GM12873 (cell line): ENCODE data around the gene CLRN2.

ENCODE experiments used
- TF ChIP-seq, protein P1 (sequence below): IDR thresholded peaks from 2 replicates; pipeline ENCODE4 v1.5.1; 2012; ENCODE audit warnings: low read depth, mild to moderate bottlenecking, moderate library complexity, low read length, control low read depth; ENCODE audit not compliant: insufficient read depth; ENCODE audit errors: missing control alignments

The CLRN2 gene

DNA sequence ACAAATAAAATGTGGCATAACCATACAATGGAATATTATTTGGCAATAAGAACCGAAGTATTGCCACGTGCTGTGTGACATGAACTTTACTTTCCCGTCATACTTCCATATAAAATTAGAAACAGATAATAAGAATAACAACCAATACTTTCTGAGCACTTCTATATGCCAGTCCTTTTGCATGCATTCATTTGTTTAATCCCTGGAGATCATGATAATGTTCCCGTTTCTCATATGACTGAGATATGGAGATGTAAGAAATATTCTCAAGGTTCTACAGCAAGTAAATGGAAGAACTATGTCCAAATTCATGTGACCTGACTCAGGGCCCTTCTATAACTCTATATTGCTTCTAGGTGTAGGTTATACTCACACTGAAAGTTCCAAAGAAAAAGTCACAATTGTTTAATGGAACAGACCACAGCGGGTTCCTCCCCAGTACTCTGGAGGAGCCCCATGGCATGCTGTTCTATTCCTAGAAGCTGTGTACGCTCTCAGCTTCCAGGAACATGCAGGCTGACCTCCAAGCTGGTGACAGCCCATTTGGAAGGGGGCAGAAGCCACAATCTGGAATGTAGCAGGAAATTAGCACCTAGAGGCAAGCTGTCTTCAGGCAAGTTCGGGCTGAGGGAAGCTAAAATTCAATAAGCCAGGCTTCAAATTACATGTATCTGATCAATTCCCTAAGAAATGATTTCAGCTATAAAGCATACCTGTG is 34.6 kb upstream of the CLRN2 start:
- TF ChIP-seq, protein P1, sequence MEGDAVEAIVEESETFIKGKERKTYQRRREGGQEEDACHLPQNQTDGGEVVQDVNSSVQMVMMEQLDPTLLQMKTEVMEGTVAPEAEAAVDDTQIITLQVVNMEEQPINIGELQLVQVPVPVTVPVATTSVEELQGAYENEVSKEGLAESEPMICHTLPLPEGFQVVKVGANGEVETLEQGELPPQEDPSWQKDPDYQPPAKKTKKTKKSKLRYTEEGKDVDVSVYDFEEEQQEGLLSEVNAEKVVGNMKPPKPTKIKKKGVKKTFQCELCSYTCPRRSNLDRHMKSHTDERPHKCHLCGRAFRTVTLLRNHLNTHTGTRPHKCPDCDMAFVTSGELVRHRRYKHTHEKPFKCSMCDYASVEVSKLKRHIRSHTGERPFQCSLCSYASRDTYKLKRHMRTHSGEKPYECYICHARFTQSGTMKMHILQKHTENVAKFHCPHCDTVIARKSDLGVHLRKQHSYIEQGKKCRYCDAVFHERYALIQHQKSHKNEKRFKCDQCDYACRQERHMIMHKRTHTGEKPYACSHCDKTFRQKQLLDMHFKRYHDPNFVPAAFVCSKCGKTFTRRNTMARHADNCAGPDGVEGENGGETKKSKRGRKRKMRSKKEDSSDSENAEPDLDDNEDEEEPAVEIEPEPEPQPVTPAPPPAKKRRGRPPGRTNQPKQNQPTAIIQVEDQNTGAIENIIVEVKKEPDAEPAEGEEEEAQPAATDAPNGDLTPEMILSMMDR, result no peak

DNA sequence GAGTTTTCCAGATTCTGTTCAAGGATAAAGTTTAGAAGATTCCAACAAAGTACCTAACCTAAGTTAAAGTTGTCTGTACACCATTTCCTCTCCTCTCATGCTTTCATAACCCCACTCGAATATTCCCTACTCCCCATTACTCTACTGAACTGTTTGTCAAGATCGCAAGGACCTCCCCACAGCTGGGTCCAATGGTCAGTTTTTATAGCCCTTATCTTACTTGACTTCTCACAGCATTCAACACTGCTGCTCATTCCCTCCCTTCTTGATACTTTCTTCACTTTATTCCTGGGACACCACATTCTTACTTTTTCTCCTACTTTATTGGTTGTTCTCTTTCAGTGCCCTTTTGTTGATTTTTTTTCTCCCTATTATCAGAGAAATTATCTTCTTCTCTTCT is 34.0 kb upstream of the CLRN2 start:
- TF ChIP-seq, protein P1, result no peak

DNA sequence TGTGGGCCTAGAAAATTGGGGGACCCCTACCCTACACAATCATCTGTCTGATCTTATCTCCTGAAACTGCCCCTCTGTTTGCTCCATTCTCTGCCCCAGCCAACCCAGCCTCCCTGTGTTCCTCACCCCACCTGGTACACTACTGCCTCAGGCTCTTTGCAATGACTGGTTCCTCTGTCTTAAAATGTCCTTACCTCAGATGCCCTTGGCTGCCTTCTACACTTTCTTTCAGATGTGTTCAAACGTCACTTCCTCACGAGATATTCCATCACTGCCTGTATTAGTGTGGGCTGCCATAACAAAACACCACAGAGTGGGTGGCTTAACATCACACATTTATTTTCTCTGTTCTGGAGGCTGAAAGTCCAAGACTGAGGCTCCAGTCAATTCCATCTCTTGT is 32.2 kb upstream of the CLRN2 start:
- TF ChIP-seq, protein P1, result no peak

DNA sequence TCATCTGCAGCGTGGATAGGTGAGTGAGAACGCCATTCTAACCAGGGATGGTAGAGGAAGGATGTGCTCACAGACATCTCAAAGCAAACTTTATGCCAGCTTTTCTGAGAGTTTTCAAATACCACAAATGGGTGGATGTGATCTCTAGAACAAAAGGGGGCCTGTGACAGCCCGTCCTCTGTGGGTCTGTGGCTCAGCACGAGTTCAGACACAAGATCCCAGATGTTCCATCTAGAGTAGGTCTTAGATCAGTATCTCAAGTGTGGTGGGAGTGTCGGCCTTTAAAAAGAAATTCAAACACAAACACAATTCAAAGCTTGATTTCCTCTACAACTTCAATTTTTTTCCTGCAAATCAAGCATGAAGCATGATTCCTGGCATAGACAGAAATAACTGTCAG is 25.8 kb upstream of the CLRN2 start:
- TF ChIP-seq, protein P1, result no peak

DNA sequence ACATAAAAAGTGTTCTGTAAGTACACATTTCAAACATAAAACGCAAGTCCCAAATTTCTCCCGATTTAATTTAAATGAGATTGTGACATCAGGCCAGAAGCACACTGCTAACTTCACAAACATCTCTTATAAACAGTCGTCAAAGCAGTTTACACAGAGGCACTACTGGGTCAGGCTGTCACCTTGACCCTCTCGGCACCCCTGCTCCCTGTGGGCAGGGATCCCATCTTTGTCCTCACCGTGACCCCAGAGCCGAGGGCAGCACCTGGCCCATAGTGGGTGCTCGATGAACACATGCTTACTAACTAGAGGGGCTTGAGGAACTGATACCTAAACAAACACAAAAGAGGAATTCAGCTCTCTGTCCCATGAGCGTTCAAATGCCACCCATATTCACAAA is 25.2 kb upstream of the CLRN2 start:
- TF ChIP-seq, protein P1, result no peak

DNA sequence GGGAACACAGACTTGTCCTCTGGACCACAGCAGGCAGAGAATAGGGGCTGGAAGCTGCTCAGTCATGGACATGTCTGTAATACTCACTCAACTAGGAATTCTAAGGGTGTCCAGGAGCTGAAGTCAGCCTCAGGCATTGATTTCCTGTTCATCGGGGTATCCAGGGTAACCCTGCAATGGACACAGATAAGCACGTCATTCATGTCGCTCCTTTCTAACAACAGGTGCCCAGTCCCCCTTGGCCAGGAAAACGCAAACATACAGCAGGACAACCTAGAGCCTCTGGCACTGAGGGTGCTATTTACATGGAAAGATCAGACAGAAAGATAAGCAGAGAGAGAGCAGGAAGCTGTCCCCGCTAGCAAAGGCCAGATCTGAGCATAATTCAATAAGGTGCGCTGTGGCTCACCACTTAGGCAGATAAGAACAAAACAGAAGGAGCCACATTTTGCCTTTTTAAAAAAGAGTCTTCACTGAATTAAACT is 24.3 kb upstream of the CLRN2 start:
- TF ChIP-seq, protein P1, result no peak

DNA sequence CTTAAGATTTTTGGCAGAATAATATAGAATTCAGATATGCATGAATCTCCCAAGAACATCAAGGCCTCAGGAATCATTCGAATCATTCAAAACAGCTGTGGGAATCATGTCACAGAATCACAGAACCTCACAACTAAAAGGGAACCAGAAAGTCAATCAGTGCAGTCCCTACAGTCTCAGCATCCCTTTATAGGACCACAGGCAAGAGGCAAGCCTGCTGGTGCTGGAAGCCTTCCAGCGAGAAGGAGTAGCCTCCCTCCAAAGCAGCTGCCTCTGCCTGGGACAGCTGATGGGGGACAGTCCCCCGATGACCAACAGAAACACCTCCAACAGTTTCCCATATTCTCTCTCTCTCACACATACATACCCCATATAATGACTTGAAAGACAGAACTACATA is 23.8 kb upstream of the CLRN2 start:
- TF ChIP-seq, protein P1, result no peak
